Measurements from ENCODE around the gene TMEM164.

DNA sequence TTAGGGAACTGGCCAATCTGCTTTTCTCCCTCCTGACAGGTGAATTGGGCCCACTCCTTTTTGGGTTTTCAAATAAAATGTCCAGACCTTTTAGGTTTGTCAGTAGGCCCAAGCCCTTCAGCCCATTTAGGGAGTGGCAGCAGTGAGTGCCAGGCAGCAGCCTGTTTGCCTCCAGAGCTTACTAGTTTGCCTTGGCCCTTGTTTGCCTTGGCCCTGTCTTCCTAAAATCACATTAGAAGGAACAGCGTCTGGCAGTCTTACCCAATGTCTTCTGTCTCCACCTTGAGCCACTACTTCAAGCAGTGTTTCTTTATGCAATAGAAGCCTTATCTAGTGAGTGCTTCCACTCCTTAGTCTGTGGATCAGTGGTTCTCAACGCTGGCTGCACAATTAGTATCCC, 117.1 kb downstream of the TMEM164 start:
- TF ChIP-seq CTCF (conservative IDR thresholded peaks at IDR 0.05 in 1 of 2, IDR thresholded peaks at IDR 0.05 in 1 of 2; ENCODE audit: extremely low read depth in 1 of 2, insufficient read depth in 1 of 2, low read depth in 1 of 2, low read length in 2 of 2) (no peak), EZH2 (IDR thresholded peaks at IDR 0.05; ENCODE audit: borderline replicate concordance, low read length) (no peak)

Data from mammary epithelial cell (primary cell).